GM06990 (cell line): ENCODE measurements around the gene OVCA2.
A peak's percentile ranks its signal among the peaks of the same experiment; 100 is the strongest.

Experiments
- DNase-seq: peaks from one replicate; pipeline ENCODE4 v3.0.0-alpha.2; 2011; ENCODE audit not compliant: insufficient read length; ENCODE audit errors: extremely low read depth
- H3K27me3 ChIP-seq: replicated peaks from 2 replicates; pipeline ENCODE4 v1.6.0; 2011; ENCODE audit warnings: low read length; ENCODE audit not compliant: control insufficient read depth, insufficient read depth
- H3K36me3 ChIP-seq: 2 replicates; pipeline ENCODE4 v1.5.1; 2011; ENCODE audit warnings: low read length; ENCODE audit not compliant: control insufficient read depth, insufficient read depth
- H3K4me3 ChIP-seq: replicated peaks from 2 replicates; pipeline ENCODE4 v1.5.1; 2011; ENCODE audit warnings: low read depth, mild to moderate bottlenecking, control low read depth, low read length
- CTCF ChIP-seq: IDR thresholded peaks from 2 replicates; pipeline ENCODE4 v1.5.1; 2011; ENCODE audit warnings: low read length, control low read depth, mild to moderate bottlenecking, inconsistent platforms; ENCODE audit not compliant: insufficient read depth, poor library complexity, severe bottlenecking

The OVCA2 gene

GRCh38 chr17:2063261-2064146, 21.7 kb downstream of the OVCA2 start:
- H3K36me3 ChIP-seq, result peaks cover 34% of the 10 kb centered on the region
- no peaks in the 10 kb centered on the region for H3K27me3 ChIP-seq
- no peak for DNase-seq
- no peak for TF ChIP-seq CTCF
- no peak overlapping the region for H3K4me3 ChIP-seq

GRCh38 chr17:2064147-2064489, 22.3 kb downstream of the OVCA2 start:
- Histone ChIP-seq H3K36me3 (peaks cover 35% of the 10 kb centered on the region), H3K27me3 (no peaks in the 10 kb centered on the region), H3K4me3 (no peak overlapping the region)
- no peak for DNase-seq
- TF ChIP-seq CTCF, result no peak

GRCh38 chr17:2064520-2064971, 22.7 kb downstream of the OVCA2 start:
- no peaks in the 10 kb centered on the region for H3K27me3 ChIP-seq
- DNase-seq, result no peak
- H3K36me3 ChIP-seq, result peaks cover 35% of the 10 kb centered on the region
- TF ChIP-seq CTCF, result no peak
- H3K4me3 ChIP-seq, result no peak overlapping the region

GRCh38 chr17:2064980-2065785, 23.4 kb downstream of the OVCA2 start:
- peaks cover 31% of the 10 kb centered on the region for H3K36me3 ChIP-seq
- no peak overlapping the region for H3K4me3 ChIP-seq
- TF ChIP-seq CTCF, result peak; percentile 70
- no peaks in the 10 kb centered on the region for H3K27me3 ChIP-seq
- DNase-seq, result no peak

- H3K27me3 ChIP-seq, result no peaks in the 10 kb centered on the region
- TF ChIP-seq CTCF, result no peak
- H3K36me3 ChIP-seq, result peaks cover 25% of the 10 kb centered on the region
- DNase-seq, result no peak
- H3K4me3 ChIP-seq, result no peak overlapping the region
These were observed 24.2 kb downstream of the OVCA2 start for GRCh38 chr17:2065949-2066400.
